DND-41 (cell line): ENCODE measurements around the gene SPRY4.

ENCODE experiments used
- CTCF ChIP-seq: IDR thresholded peaks from 2 replicates; pipeline ENCODE4 v1.5.1; 2012; ENCODE audit warnings: borderline replicate concordance, low read length, moderate library complexity, mild to moderate bottlenecking; ENCODE audit not compliant: poor library complexity, severe bottlenecking; ENCODE audit errors: extremely low read depth
- EZH2 ChIP-seq: IDR thresholded peaks from 3 replicates; pipeline ENCODE4 v1.6.1; 2012; ENCODE audit warnings: borderline replicate concordance, low read depth, mild to moderate bottlenecking, moderate library complexity, low read length, inconsistent platforms; ENCODE audit not compliant: severe bottlenecking

- no peak for TF ChIP-seq CTCF
- no peak for TF ChIP-seq EZH2
These were observed 11.5 kb downstream of the SPRY4 start for GRCh38 chr5:142313275-142313674.
